ENCODE data around the gene MFGE8. TPM values are rescaled to one million over a fixed set of nuclear protein-coding genes. Genes with fewer than 3 reads are reported as not detected.

MFGE8 gene
- total RNA-seq, 1 experiment from 2014 or later = 409 TPM

- Histone ChIP-seq H3K4me3 (ENCODE audit: low read depth, low read length) (no peak overlapping the region), H3K36me3 (ENCODE audit: control insufficient read depth, insufficient read depth, low read length) (no peaks in the 10 kb centered on the region), H3K9me3 (no peaks in the 10 kb centered on the region), H3K4me1 (no peaks in the 10 kb centered on the region), H3K27me3 (replicated peaks; ENCODE audit: control insufficient read depth, insufficient read depth, low read length) (no peaks in the 10 kb centered on the region)
- peaks cover 9% of the 10 kb centered on the region for H3K36me3 Mint-ChIP-seq (ENCODE audit: insufficient read depth, unreplicated experiment)
- H3K4me3 Mint-ChIP-seq (ENCODE audit: unreplicated experiment) = no peak overlapping the region
- TF ChIP-seq CTCF (IDR thresholded peaks at IDR 0.05; ENCODE audit: insufficient read depth in 1 of 2, low read depth in 1 of 2, low read length in 1 of 2, severe bottlenecking in 1 of 2, unreplicated experiment in 1 of 2) = no peak
- ChIA-PET CTCF (no interaction called here), POLR2A (no interaction called here)
- H3K27ac Mint-ChIP-seq (ENCODE audit: unreplicated experiment) = no peak overlapping the region
- BruUV-seq (replicated peaks) = no TSS peak
- peaks cover 5% of the 10 kb centered on the region for H3K4me1 Mint-ChIP-seq (ENCODE audit: low read depth, unreplicated experiment)
- intact Hi-C loops (cut with micrococcal nuclease; ENCODE audit: unreplicated experiment) = no loop called here
- no peaks in the 10 kb centered on the region for H3K27me3 Mint-ChIP-seq (ENCODE audit: insufficient read depth, unreplicated experiment)
- no peak for DNase-seq
- no peaks in the 10 kb centered on the region for H3K9me3 Mint-ChIP-seq (ENCODE audit: unreplicated experiment)
Measured at GRCh38 chr15:88917760-88918159, 4.6 kb upstream of the MFGE8 start.

GRCh38 chr15:88915354-88915753, 2.2 kb upstream of the MFGE8 start:
- Histone ChIP-seq H3K9me3 (no peaks in the 10 kb centered on the region), H3K27me3 (replicated peaks; ENCODE audit: control insufficient read depth, insufficient read depth, low read length) (no peaks in the 10 kb centered on the region), H3K4me1 (peaks cover 11% of the 10 kb centered on the region), H3K4me3 (ENCODE audit: low read depth, low read length) (no peak overlapping the region), H3K36me3 (ENCODE audit: control insufficient read depth, insufficient read depth, low read length) (no peaks in the 10 kb centered on the region)
- TF ChIP-seq CTCF (IDR thresholded peaks at IDR 0.05; ENCODE audit: insufficient read depth in 1 of 2, low read depth in 1 of 2, low read length in 1 of 2, severe bottlenecking in 1 of 2, unreplicated experiment in 1 of 2) = no peak
- BruUV-seq (replicated peaks) = no TSS peak
- Mint-ChIP-seq H3K36me3 (ENCODE audit: insufficient read depth, unreplicated experiment) (peaks cover 26% of the 10 kb centered on the region), H3K4me1 (ENCODE audit: low read depth, unreplicated experiment) (peaks cover 10% of the 10 kb centered on the region), H3K27me3 (ENCODE audit: insufficient read depth, unreplicated experiment) (no peaks in the 10 kb centered on the region), H3K4me3 (ENCODE audit: unreplicated experiment) (no peak overlapping the region), H3K9me3 (ENCODE audit: unreplicated experiment) (no peaks in the 10 kb centered on the region), H3K27ac (ENCODE audit: unreplicated experiment) (no peak overlapping the region)
- ChIA-PET POLR2A (no interaction called here), CTCF (no interaction called here)
- intact Hi-C loops (cut with micrococcal nuclease; ENCODE audit: unreplicated experiment) = no loop called here
- no peak for DNase-seq

DNA sequence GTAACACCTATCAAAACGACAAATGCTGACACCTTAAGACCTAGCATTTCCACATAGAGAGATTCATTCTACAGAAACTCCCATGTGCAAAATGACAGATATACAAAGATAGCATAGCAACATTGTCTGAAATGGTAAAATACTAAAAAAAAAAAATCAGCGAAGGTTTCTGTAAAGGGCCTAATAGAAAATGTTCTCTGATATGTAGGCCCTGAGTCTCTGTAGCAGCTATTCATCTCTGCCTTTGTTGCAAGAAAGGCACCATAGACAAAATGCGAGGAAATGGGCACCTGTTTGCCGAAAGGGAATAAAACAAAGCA, 631 bp upstream of the MFGE8 start:
- Histone ChIP-seq H3K9me3 (no peaks in the 10 kb centered on the region), H3K27me3 (replicated peaks; ENCODE audit: control insufficient read depth, insufficient read depth, low read length) (no peaks in the 10 kb centered on the region), H3K4me3 (ENCODE audit: low read depth, low read length) (peak overlapping the region; percentile 80), H3K4me1 (peaks cover 15% of the 10 kb centered on the region), H3K36me3 (ENCODE audit: control insufficient read depth, insufficient read depth, low read length) (peaks cover 3% of the 10 kb centered on the region; the same call in 1 of the 2 replicates)
- H3K4me1 Mint-ChIP-seq (ENCODE audit: low read depth, unreplicated experiment) = peaks cover 16% of the 10 kb centered on the region
- DNase-seq = no peak
- BruUV-seq (replicated peaks) = TSS peak; percentile 47
- peak overlapping the region; percentile 88 for H3K27ac Mint-ChIP-seq (ENCODE audit: unreplicated experiment)
- no peaks in the 10 kb centered on the region for H3K9me3 Mint-ChIP-seq (ENCODE audit: unreplicated experiment)
- peaks cover 38% of the 10 kb centered on the region for H3K36me3 Mint-ChIP-seq (ENCODE audit: insufficient read depth, unreplicated experiment)
- intact Hi-C loops (cut with micrococcal nuclease; ENCODE audit: unreplicated experiment) = loop anchor here (2.0 kb wide), 4 partner anchors 19 to 91 kb away; no protein-coding TSS in a partner anchor
- H3K27me3 Mint-ChIP-seq (ENCODE audit: insufficient read depth, unreplicated experiment) = no peaks in the 10 kb centered on the region
- H3K4me3 Mint-ChIP-seq (ENCODE audit: unreplicated experiment) = peak overlapping the region; percentile 91
- no peak for TF ChIP-seq CTCF (IDR thresholded peaks at IDR 0.05; ENCODE audit: insufficient read depth in 1 of 2, low read depth in 1 of 2, low read length in 1 of 2, severe bottlenecking in 1 of 2, unreplicated experiment in 1 of 2)
- ChIA-PET POLR2A (no interaction called here), CTCF (interaction anchor here (1.0 kb wide), 2 partner anchors 9 to 91 kb away, joined by 3 to 4 read pairs; no protein-coding TSS in a partner anchor)
